ENCODE results near the gene ATP5MC2. TPM values are rescaled to one million over a fixed set of nuclear protein-coding genes. Genes with fewer than 3 reads are reported as not detected.

Gene ATP5MC2
- 664 and 682 TPM in 2 replicates for polyA plus RNA-seq

DNA sequence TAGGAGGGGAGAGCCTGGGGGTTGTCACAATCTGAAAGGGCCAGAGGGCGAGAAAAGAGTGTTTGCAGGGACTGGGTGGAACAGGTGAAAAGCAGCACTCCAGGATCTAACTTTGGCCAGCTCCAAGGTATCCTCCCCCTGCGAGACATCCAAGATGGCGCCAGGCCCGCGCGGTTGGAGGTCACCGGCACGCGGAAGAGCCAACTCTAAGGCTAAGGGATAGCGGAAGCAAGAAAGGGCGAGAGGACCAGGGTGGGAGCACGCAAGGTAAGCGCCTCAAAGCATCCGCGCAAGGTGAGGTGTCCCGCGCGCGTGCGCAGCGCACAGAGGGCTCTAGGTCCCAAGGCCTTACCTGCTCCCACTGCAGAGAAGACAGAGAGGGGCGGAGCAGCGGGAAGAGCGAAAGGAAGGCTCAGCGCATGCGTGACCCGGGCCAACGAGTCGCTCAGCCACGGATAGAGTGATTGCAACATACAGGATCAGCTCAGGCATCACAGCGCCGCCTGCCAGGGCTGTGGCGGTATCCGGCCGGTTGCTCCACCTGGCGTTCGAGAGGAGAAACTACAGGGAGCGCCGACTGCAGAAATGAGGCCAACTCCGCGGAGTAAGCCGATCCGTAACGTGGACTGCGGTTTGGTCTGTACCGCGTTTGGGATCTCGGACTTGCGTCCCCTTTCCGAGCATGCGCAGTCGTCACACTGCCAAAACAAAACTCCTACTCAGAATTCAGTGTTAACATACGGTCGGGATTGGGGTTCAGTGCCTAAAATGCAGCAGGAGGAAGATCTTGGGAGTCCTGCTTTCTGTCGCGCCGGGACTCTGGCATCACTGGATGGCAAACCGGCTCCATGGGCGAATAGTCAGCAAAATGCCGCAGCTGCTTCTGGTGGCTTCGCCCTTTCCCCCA lies at the start of gene ATP5MC2:
Gene ATP5MC2 (minus strand): TSS at position 383 of the 907 bp plus-strand sequence. CDS start 3,469 bp downstream, outside the sequence.

DNA sequence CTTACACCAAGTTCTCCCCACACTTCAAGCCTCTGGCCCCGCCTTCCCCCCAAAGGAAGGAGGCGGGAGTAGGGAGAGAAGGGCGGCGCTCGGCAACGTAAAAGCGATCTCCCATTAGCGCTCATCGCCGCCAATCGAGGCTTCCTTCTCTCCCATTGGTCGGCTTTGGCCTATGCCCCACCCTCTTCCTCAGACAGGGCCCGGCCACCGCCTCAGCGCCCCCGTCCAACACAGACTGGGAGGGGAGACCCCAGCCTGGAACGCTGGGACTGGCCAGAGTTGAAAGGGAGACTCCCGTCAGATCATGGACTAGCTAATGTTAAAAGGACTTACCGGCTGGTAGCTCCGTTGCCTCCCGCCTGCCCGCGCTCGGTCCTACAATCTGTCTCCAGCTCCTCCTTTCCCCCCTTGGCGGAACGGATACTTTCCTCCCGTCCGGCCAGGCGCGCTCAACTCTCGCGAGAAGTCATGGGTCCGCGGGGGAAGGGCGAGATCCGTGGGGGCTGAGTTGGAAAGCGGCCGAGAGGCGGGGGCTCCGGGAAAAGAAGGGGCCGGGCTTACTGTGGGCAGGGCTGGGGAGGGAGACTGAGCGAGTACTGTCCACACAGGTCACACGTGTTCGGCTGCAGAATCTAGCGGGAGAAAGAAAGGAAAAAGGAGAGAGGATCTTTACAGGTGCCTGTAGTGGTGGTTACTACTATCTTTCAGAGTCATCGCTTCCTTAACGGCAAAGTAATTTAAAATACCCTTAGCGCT lies 49.8 kb downstream of the ATP5MC2 start, which contains the start of gene ATF7:
Gene ATF7 (minus strand): TSS at position 437 of the 756 bp plus-strand sequence. CDS start 25,382 bp downstream, outside the sequence.

Other genes starting within 250 kb of the ATP5MC2 start
- 89.8 and 98.6 TPM in 2 replicates for gene PRR13, start 234.3 kb downstream of the ATP5MC2 start, polyA plus RNA-seq
- 111 and 125 TPM in 2 replicates for gene PCBP2, start 224.0 kb downstream of the ATP5MC2 start, polyA plus RNA-seq
- 3.2 and 4.6 TPM in 2 replicates for gene MAP3K12, start 176.6 kb downstream of the ATP5MC2 start, polyA plus RNA-seq
- 4.4 and 5.7 TPM in 2 replicates for gene TARBP2, start 174.8 kb downstream of the ATP5MC2 start, polyA plus RNA-seq
- 0.91 TPM in 1 of 2 replicates, not detected in the other for gene NPFF, start 168.6 kb downstream of the ATP5MC2 start, polyA plus RNA-seq
- gene ATF7, start 49.7 kb downstream of the ATP5MC2 start, polyA plus RNA-seq: 3.7 and 20.9 TPM in 2 replicates
- 18.7 and 38.1 TPM in 2 replicates for gene CALCOCO1, start 51.4 kb upstream of the ATP5MC2 start, polyA plus RNA-seq
- 0.62 TPM in 1 of 2 replicates, not detected in the other for gene CISTR, start 75.9 kb upstream of the ATP5MC2 start, polyA plus RNA-seq

All from Purkinje cell (primary cell).